Measurements from ENCODE around the gene RIPOR3. TPM values are rescaled to one million over a fixed set of nuclear protein-coding genes. Genes with fewer than 3 reads are reported as not detected.
A peak's percentile ranks its signal among the peaks of the same experiment; 100 is the strongest.
"Not testable (repeated sequence)": the region's sequence is repeated elsewhere in the genome, so short reads cannot be mapped to it uniquely, and the experiment has no call there.

Gene RIPOR3
- total and polyA plus RNA-seq, 5 experiments from 2014 or later, result 0.53 to 2.4 (median 0.98) TPM; not detected in 2

DNA sequence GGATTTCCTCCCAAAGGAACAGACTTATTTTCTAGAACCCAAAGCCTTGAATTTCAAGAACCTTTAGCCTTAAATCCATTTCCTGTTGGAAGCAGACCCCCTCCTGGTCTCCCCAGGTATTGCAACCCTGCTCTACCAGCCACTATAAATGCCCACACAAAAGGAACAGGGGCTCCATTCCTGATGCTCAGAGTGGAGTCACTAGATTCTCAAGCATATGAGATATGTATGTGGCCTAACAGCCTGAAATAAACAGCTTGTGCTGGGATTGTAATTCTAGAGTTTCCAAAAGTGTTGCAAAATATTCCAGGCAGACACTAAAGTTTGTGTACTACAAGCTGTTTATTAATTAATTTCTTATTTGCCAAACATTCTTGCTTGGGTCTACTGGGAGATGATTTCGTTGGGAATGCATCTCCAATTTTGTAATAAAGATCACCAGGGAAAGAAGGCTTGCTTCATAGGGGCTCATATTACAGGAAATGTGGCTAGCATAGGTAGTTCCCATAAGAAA, 44.8 kb downstream of the RIPOR3 start:
- H3K4me3 Mint-ChIP-seq, result peak overlapping the region in 1 of 10 donors; percentile 19
- ATAC-seq, result no peak
- no peak overlapping the region for H3K27ac Mint-ChIP-seq
- POLR2A ChIA-PET, result no interaction called here
- H3K36me3 Mint-ChIP-seq, result peaks cover 0 to 5% (median 0%) of the 10 kb centered on the region in 3 donors
- H3K27me3 Mint-ChIP-seq, result peaks cover 0 to 4% (median 0%) of the 10 kb centered on the region in 5 donors
- DNase-seq, result no peak
- peaks cover 0 to 8% (median 0%) of the 10 kb centered on the region in 9 donors for H3K9me3 Mint-ChIP-seq
- no peaks in the 10 kb centered on the region for H3K4me1 Mint-ChIP-seq

DNA sequence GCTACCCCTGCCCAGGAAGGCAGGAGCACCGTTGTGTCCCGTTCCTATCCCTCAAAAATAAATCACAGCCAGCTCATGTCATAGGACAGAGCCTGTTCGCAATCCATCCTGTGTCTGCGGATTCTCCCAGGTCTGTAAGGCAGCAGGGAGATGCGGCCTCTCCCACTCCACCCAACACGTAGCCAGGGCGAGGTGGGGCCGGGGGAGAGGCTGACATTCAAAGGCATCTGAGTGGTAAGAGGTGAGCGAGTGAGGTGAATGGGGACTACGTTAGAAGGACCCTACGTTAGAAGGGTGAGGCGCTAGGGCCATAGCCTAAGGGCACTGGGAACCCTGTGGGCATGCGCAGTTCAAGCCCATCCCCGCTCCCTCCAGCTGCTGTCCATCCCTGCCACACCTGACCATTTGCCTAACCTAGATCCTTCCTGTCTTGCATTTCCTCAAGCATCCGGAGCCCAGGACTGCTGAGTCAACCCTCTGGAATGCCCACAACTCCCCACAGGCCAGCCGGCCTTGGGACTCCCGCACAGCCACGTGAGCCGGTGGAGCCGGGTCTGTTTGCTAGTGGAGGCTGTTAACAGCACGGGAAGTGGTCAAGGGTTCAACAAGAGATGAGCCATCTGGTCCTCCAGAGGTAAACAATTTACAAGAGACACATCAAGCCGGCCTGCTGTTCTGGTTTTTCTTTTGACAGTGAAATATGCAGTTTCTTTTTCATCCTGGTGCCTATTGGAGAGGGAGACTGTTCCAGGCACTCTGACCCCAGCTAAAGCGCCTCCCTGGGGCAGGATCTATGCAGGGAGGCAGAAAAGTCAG, 45.9 kb downstream of the RIPOR3 start:
- ATAC-seq (no peak), DNase-seq (no peak)
- H3K4me1 Mint-ChIP-seq, result no peaks in the 10 kb centered on the region
- no peak overlapping the region for H3K4me3 Mint-ChIP-seq
- H3K27me3 Mint-ChIP-seq, result peaks cover 0 to 4% (median 0%) of the 10 kb centered on the region in 5 donors
- H3K36me3 Mint-ChIP-seq, result peaks cover 0 to 5% (median 0%) of the 10 kb centered on the region in 3 donors
- peak overlapping the region in 1 of 10 donors; percentile 55 for H3K27ac Mint-ChIP-seq
- H3K9me3 Mint-ChIP-seq, result peaks cover 0 to 8% (median 0%) of the 10 kb centered on the region in 9 donors
- POLR2A ChIA-PET, result no interaction called here

DNA sequence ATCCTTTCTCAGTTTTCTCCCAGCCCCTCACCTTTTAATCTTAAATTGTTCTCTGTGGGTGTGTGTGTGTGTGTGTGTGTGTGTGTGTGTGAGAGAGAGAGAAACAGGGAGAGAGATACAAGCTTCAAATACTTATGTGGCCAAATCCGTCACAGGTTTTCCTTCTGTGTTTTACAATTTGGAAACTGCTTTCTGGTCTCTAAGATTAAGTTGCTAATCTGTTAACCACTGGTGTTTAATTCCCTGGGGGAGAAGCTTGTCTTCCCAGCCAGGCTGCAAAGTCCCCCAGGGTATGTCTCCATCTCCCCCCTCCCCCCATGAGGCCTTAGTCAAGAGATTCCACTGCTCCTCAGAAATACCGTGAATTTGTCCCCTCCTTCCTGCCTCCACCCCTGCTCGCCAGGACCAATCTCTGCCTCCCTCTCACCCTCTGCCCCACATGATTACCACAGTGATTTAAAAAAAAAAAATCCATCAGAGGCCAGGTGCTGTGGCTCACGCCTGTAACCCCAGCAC, 49.0 kb downstream of the RIPOR3 start:
- Mint-ChIP-seq H3K9me3 (peaks cover 0 to 5% (median 0%) of the 10 kb centered on the region in 9 donors), H3K27ac (no peak overlapping the region), H3K27me3 (peaks cover 0 to 2% (median 0%) of the 10 kb centered on the region in 5 donors), H3K4me1 (no peaks in the 10 kb centered on the region), H3K4me3 (no peak overlapping the region), H3K36me3 (peaks cover 0 to 5% (median 0%) of the 10 kb centered on the region in 3 donors)
- ATAC-seq (no peak), DNase-seq (no peak)
- POLR2A ChIA-PET, result no interaction called here

DNA sequence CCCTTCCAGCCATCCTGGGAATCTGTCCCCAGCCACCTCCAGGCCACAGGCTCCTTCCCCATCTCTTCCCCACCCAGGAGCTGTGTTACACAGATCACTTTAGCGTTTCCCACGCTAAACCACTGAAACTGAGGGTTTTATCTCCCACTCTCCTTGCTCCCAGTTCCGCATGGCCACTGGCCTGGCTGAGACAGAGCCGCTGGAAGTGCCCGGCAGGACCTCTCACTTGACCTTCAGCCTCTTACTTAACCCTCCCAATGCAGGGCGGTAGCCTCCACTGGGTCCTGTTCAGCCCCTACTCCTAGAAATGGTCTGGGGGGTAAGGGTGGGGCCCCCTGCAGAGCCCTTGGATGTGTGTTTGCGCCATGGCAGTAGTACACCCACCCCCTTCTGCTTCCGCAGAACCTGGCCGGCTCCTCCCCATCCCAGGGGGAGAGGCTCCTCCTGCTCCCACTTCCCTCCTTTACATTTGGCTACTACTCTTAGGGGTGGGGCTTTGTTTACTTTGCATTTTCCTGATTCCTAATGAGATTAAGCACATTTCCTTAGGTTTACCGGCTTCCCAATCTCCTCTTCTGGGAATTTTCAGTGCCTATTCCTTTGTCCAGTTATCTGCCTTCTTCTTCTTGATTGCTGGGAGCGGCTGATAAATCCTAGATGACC, 49.6 kb downstream of the RIPOR3 start:
- ATAC-seq, H3K4me1 Mint-ChIP-seq, DNase-seq, H3K4me3 Mint-ChIP-seq, POLR2A ChIA-PET, H3K27me3 Mint-ChIP-seq, H3K36me3 Mint-ChIP-seq, H3K9me3 Mint-ChIP-seq: not testable (repeated sequence)
- H3K27ac Mint-ChIP-seq, result peak overlapping the region in 1 of 10 donors; percentile 52

DNA sequence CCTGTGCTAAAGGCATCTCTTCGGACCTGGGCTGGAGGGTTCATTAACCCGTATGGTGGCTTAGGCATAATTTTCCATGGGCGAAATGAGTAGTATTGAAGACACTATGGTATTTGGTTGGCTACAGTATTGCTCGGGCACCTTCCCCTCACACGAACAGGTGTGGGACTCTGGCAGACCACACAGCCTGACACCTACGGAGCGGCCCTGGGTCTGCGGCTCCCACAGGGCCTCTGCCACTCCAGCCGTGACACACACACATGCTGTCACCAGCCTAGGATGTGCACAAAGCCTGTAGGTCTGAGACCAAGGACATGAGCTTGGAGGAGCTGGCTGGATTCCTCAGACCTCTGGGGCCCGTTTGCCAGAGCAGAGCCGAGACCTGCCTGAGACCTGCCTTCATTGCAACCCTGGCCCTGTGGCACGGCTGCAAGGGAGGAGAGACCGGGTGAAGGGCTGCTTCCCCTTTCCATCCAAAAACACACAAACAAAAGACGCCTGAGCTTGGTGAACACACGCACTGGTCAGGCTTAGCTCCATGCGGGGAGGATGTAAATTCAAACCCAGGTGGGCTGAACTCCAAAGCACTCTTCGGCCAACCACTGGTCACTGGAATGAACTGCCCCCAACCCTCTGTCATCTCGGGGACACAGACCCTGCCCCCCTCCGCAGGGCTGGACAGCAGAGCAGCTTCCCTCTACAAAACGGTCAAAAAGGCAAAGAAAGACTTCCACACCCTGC, 51.2 kb downstream of the RIPOR3 start:
- H3K36me3 Mint-ChIP-seq, ATAC-seq, H3K9me3 Mint-ChIP-seq: not testable (repeated sequence)

DNA sequence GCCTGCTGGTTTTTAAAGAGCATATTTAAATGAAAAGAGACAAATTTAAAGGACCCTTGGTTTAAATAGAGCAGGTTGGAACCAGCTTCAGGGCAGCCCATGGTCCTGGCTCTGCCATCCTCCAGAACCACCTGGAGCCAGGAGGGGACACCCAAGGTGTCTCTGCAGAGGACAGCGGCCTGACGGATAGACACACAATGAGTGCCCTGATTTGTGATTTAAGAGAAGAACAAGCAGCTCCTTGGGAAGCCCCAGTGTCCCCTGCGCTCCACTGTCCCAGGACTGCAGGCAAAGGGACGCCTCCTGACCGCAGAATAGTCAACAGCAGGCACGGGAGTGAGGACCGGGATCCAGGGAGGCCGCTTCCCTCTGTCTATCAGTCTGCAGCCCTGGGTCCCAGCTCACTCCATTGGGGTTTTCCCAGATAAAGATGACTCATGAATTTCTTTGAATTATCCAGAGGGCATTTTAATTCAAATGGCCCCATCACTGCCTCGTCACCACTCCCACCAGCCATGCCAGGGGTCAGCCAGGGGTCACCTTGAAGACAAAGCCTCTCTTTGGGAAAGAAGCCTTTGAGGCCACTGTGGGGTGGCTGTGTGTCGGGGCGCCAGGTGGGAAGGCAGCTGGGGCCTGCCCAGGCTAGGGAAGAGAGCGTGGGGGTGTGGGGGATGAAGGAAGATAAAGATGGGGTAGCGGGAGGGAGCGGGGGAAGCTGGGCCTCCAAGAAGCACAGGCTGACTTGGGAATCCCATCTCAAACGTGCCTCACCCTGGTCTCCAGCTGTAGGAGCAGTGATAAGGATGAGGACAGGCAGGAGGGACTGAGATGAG, 53.1 kb downstream of the RIPOR3 start:
- not testable (repeated sequence) for ATAC-seq, H3K36me3 Mint-ChIP-seq, H3K4me3 Mint-ChIP-seq

More for the DNA sequence above, 51.2 kb downstream of the RIPOR3 start:
- H3K27ac Mint-ChIP-seq, H3K27me3 Mint-ChIP-seq, POLR2A ChIA-PET, DNase-seq, H3K4me1 Mint-ChIP-seq, H3K4me3 Mint-ChIP-seq: not testable (repeated sequence)

DNA sequence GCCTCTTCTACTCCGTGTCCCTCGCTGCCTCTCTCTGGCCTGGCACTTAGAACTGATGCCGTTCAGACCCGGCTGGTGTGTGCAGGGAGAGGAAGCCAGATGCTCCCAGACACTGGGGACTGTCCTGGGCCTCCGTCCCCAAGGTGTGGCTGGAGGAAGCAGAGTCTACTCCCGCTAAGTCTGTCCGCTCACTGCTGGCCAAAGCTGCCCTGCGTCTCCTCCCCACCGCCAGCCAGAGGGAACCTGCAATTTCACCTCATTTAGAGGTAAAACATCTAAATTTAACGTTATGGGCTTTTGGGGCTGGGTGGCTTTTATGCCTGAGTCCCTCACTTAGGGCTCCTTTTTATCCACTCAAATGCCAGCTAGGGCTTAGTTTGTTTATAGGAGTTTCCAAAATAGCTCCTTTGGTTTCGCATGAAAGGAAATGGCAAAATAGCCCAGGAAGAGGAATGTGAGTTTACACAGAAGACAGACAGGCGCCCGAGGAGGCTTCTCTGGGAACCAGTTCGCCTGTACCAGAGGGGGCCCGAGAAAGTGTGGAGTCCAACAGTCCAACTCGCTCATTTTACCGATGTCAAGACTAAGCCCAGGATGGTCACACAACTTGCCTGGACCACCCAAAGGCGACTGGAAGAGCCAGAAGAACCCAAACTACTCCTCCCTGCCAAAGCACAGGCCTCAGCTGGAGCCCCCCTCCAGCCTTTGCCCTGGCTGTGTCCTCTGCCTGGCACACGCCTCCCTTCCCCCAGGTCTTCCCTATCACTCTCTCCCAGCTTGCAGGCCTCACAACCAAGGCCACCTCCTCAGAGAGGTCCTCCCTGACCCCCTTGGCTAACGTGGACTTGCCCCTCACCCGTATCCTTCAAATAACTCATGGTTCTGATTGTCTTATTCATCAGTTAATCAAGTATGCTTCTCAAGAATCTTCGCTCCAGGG, 54.5 kb downstream of the RIPOR3 start:
- H3K4me3 Mint-ChIP-seq, result no peak overlapping the region
- POLR2A ChIA-PET, result no interaction called here
- peak overlapping the region in 1 of 10 donors; percentile 15 for H3K27ac Mint-ChIP-seq
- peaks cover 0 to 3% (median 0%) of the 10 kb centered on the region in 5 donors for H3K27me3 Mint-ChIP-seq
- ATAC-seq, result no peak
- no peaks in the 10 kb centered on the region for H3K9me3 Mint-ChIP-seq
- no peak for DNase-seq
- no peaks in the 10 kb centered on the region for H3K36me3 Mint-ChIP-seq
- peaks cover 0 to 1% (median 0%) of the 10 kb centered on the region in 4 donors for H3K4me1 Mint-ChIP-seq

More for the DNA sequence above, 53.1 kb downstream of the RIPOR3 start:
- H3K4me1 Mint-ChIP-seq, DNase-seq, POLR2A ChIA-PET, H3K27me3 Mint-ChIP-seq, H3K9me3 Mint-ChIP-seq, H3K27ac Mint-ChIP-seq: not testable (repeated sequence)

DNA sequence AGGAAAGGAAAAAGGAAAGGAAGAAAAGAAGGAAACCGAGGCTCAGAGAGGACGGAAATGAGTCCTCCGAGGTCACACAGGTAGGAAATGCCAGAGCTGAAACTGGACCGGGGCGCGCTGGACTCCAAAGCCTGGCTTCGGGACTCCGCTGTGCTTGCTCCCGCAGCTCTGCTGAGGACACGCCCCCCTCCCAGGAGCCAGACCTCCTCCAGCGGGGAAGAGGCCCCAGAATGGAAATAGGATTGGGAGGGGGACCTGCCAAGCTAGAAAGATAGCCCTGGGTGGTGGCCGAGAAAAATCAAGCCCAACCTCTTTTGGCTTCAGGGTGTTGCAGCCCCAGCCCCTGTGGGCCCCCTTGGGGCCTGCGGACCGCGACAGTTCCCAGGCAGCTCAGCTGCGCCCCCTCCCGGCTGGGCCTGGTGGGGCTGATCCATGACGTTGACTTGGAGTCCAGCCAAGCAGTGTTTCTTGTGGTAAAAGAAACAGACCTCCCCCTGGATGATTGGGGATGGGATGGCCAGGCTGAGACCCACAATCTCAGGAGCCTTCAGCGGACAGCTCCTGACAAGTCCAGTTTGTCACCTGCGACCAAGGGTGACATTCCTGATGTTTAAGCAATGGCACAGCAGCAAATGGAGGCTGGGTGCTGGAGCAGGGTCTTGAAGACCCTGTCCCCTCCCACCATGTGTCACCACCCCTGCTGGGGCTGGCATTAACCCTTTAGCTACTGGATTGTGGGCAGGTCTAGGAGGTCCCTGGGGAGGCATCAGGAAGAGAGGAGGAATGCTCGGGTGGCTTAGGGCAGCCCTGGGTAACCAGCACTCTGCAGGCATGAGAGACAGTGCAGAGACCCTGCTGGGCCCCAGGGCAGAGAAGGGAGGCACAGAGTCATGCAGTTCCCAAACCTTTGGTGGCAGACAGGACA, 55.4 kb downstream of the RIPOR3 start:
- H3K4me1 Mint-ChIP-seq, result peaks cover 0 to 1% (median 0%) of the 10 kb centered on the region in 4 donors
- H3K4me3 Mint-ChIP-seq, result no peak overlapping the region
- peaks cover 0 to 3% (median 0%) of the 10 kb centered on the region in 5 donors for H3K27me3 Mint-ChIP-seq
- no peaks in the 10 kb centered on the region for H3K9me3 Mint-ChIP-seq
- peak in 1 of 2 donors; percentile 28 for ATAC-seq
- H3K36me3 Mint-ChIP-seq, result no peaks in the 10 kb centered on the region
- peak in 9 of 10 donors; percentile 4 to 48 (median 28) for DNase-seq
- POLR2A ChIA-PET, result no interaction called here
- H3K27ac Mint-ChIP-seq, result peak overlapping the region in 1 of 10 donors; percentile 32

DNA sequence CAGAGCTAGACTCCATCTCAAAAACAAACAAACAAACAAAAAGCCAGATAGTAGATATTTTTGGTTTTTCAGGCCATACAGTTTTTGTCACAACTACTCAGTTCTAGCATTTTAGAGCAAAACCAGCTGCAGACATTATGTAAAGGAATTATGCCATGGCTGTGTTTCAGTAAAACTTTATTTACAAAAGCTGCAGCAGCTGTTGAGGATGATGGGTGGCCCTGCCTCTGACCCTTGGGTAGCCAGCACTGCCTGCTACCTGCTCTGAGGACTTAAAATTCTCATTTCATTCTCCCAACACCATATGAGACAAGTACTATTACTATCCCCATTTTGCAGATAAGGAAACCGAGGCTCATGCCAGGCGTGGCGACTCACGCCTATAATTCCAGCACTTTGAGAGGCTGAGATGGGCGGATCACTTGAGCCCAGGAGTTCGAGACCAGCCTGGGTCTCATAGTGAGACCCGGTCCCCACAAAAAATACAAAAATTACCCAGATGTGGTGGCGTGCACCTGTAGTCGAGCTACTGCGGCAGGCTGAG, 56.3 kb downstream of the RIPOR3 start:
- Mint-ChIP-seq H3K27ac (peak overlapping the region in 3 of 10 donors; percentile 5 to 48 (median 32)), H3K27me3 (peaks cover 0 to 3% (median 0%) of the 10 kb centered on the region in 5 donors), H3K36me3 (no peaks in the 10 kb centered on the region), H3K4me3 (no peak overlapping the region), H3K4me1 (peaks cover 0 to 1% (median 0%) of the 10 kb centered on the region in 4 donors), H3K9me3 (no peaks in the 10 kb centered on the region)
- POLR2A ChIA-PET, result no interaction called here
- ATAC-seq (no peak), DNase-seq (no peak)

DNA sequence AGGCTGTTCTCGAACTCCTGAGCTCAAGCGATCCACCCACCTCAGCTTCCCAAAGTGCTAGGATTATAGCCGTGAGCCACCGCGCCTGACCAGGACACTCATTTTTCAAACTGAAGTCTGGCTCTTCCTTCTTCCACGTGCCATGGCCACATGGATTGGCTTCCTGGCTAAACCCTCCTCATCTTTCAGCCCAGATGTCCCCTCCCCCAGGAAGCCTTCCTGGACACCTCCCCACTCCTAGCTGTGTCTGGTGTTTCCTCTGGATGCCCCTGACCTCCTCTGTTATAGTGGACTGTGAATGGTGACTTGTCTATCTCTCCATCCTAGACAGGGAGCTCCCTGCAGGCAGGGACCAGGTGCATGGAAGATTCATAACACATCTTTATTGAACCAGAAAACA, 57.2 kb downstream of the RIPOR3 start:
- H3K27me3 Mint-ChIP-seq, result peaks cover 0 to 3% (median 0%) of the 10 kb centered on the region in 5 donors
- ATAC-seq (no peak), DNase-seq (no peak)
- H3K4me3 Mint-ChIP-seq, result no peak overlapping the region
- no peaks in the 10 kb centered on the region for H3K9me3 Mint-ChIP-seq
- POLR2A ChIA-PET, result no interaction called here
- H3K27ac Mint-ChIP-seq, result no peak overlapping the region
- H3K36me3 Mint-ChIP-seq, result no peaks in the 10 kb centered on the region
- H3K4me1 Mint-ChIP-seq, result peaks cover 0 to 1% (median 0%) of the 10 kb centered on the region in 4 donors
